Ecto neural progenitor cell (in vitro differentiated cells): ENCODE data around the gene C4A.
"Not testable (repeated sequence)": the region's sequence is repeated elsewhere in the genome, so short reads cannot be mapped to it uniquely, and the experiment has no call there.

Source experiments
- DNase-seq: peaks from one replicate; pipeline ENCODE4 v3.0.0-alpha.2; 2018; ENCODE audit warnings: low spot score

C4A gene

DNA sequence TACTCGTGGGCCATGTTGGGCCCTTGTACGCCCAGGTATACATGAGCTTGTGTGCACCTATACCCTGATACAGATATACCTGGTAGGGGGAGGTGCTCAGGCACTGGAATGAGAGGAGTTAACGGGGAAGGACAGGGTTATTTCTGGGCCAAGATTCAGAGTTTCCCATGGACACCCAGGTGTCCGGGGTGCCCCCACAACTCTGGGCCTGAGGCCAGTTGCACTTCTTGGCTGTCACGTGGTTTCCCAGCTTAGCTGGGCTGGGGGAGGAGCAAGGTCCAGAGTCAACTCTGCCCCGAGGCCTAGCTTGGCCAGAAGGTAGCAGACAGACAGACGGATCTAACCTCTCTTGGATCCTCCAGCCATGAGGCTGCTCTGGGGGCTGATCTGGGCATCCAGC is at the start of gene C4A:
Gene C4A, plus strand, starts transcription at position 314 of the 400 bp plus-strand sequence. Its CDS starts 51 bp downstream, at position 365.
- DNase-seq: not testable (repeated sequence)

GRCh38 chr6:31932137-31932536 is 49.7 kb upstream of the C4A start:
- DNase-seq: not testable (repeated sequence)

DNA sequence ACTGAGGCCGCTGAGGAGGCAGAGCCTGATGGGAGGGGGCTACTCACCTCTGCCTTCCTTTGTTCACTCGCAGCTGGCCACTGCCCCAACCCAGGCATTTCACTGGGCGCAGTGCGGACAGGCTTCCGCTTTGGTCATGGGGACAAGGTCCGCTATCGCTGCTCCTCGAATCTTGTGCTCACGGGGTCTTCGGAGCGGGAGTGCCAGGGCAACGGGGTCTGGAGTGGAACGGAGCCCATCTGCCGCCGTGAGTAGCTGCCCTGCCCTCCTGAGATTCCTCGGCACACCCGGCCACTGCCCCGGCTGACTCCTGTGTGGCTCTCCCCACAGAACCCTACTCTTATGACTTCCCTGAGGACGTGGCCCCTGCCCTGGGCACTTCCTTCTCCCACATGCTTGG is 48.3 kb upstream of the C4A start:
- no peak for DNase-seq

GRCh38 chr6:31935021-31935420 is 46.8 kb upstream of the C4A start:
- no peak for DNase-seq

DNA sequence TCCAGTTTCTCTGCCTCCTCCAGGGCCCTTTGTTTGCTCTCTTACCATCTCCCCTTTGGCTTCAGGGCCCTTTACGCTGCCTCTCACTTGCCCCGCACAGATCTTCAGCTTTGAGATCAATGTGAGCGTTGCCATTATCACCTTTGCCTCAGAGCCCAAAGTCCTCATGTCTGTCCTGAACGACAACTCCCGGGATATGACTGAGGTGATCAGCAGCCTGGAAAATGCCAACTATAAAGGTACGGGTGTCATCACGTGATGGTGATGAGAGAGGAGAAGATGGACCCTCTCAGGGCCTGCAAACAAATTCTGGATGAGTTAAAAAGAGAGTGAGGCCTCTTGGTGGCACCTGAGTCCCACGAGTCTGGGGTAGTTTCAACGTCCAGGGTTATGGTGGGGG is 46.0 kb upstream of the C4A start:
- no peak for DNase-seq

- DNase-seq: no peak
Observed at GRCh38 chr6:31940256-31940664, 41.6 kb upstream of the C4A start.

GRCh38 chr6:31943742-31944141 is 38.1 kb upstream of the C4A start:
- no peak for DNase-seq

DNA sequence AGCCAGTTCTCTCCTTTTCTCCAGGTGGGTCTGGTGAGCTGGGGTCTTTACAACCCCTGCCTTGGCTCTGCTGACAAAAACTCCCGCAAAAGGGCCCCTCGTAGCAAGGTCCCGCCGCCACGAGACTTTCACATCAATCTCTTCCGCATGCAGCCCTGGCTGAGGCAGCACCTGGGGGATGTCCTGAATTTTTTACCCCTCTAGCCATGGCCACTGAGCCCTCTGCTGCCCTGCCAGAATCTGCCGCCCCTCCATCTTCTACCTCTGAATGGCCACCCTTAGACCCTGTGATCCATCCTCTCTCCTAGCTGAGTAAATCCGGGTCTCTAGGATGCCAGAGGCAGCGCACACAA is 36.7 kb upstream of the C4A start:
- DNase-seq: no peak

DNA sequence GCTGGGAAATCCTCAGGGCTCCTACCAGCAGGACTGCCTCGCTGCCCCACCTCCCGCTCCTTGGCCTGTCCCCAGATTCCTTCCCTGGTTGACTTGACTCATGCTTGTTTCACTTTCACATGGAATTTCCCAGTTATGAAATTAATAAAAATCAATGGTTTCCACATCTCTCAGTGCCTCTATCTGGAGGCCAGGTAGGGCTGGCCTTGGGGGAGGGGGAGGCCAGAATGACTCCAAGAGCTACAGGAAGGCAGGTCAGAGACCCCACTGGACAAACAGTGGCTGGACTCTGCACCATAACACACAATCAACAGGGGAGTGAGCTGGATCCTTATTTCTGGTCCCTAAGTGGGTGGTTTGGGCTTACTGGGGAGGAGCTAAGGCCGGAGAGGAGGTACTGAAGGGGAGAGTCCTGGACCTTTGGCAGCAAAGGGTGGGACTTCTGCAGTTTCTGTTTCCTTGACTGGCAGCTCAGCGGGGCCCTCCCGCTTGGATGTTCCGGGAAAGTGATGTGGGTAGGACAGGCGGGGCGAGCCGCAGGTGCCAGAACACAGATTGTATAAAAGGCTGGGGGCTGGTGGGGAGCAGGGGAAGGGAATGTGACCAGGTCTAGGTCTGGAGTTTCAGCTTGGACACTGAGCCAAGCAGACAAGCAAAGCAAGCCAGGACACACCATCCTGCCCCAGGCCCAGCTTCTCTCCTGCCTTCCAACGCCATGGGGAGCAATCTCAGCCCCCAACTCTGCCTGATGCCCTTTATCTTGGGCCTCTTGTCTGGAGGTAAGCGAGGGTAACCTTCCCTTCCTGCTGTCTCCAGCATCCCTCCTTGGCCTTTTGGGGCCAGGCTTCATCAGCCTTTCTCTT is 36.1 kb upstream of the C4A start, which contains the start of gene CFB:
Gene CFB, plus strand, starts transcription at position 589 of the 863 bp plus-strand sequence. Its CDS starts 127 bp downstream, at position 716.
- DNase-seq: no peak

DNA sequence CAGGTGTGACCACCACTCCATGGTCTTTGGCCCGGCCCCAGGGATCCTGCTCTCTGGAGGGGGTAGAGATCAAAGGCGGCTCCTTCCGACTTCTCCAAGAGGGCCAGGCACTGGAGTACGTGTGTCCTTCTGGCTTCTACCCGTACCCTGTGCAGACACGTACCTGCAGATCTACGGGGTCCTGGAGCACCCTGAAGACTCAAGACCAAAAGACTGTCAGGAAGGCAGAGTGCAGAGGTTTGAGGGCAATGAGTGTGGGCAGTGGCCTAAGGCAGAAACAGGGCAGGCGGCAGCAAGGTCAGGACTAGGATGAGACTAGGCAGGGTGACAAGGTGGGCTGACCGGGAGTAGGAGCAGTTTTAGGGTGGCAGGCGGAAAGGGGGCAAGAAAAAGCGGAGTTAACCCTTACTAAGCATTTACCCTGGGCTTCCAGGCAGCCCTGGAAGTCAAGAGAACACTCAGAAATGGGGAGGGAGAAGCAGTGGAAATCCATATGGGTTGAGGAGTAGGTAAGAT is 35.4 kb upstream of the C4A start:
- no peak for DNase-seq

DNA sequence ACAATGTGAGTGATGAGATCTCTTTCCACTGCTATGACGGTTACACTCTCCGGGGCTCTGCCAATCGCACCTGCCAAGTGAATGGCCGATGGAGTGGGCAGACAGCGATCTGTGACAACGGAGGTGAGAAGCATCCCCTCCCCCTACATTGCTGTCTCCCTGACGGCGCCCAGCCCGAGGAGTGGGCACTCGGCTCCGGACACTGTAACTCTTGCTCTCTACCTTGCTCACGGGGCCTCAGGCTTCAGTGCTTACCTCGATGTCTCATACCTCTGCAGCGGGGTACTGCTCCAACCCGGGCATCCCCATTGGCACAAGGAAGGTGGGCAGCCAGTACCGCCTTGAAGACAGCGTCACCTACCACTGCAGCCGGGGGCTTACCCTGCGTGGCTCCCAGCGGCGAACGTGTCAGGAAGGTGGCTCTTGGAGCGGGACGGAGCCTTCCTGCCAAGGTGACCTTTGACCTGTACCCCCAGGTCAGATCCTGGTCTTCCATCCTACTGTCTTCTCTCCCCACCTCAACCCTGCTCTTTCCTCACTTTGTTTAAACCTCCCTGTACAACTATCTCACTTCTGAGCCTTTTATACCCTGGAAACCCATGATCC is 34.7 kb upstream of the C4A start:
- no peak for DNase-seq

GRCh38 chr6:31947864-31948263 is 34.0 kb upstream of the C4A start:
- DNase-seq: no peak

DNA sequence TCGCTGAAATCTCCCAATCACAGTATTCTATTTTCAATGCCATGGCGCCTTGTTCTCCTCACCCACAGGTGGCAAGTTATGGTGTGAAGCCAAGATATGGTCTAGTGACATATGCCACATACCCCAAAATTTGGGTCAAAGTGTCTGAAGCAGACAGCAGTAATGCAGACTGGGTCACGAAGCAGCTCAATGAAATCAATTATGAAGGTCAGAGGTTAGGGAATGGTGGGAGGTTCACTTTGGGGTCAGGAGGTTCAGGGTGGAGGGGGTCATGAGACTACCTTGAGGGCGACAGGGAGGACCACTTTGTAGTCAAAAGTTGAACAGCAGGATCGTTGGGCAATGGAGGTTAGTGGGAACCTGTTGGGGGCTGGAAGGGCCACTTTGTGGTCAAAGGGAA is 33.6 kb upstream of the C4A start:
- DNase-seq: no peak

GRCh38 chr6:31948753-31949413 is 33.0 kb upstream of the C4A start:
- no peak for DNase-seq

- no peak for DNase-seq
Observed at GRCh38 chr6:31949926-31950548, 31.8 kb upstream of the C4A start.

DNA sequence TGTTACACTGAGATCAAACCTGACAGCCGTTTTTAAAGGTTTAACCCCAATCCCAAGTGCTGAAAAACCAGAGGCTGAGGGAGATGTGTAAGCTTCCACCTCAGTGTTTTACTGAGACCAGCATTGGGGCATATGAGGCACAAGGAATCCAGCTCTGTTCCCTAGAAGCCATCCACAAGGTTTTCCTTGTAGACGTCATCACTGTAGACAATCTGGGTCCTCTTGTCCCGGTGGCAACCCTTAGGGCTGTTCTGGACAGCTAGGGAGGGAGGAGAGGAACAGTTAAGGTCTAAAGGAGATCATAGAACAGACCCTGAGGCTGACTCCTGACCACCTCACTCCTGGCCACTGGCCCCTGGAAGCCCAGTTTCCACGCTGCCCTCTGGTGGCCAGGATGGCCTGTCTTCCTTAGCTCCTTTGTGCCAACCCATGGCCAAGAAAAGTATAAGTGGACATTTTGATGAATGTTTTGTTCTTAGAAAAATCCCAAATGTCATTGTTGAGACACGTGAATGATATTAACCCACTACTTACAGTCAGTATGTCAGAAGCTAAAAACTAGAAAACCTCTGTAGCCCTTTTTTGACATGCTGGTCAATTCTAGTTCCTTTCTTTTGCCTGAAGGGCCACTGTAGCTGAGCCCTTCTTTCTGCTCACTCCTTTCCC is 29.6 kb upstream of the C4A start:
- peak; percentile 70 for DNase-seq

- no peak for DNase-seq
Observed at GRCh38 chr6:31952890-31953289, 29.0 kb upstream of the C4A start.

- no peak for DNase-seq
Observed at GRCh38 chr6:31954511-31954910, 27.3 kb upstream of the C4A start.

- DNase-seq: no peak
Observed at GRCh38 chr6:31956796-31957195, 25.1 kb upstream of the C4A start.

- no peak for DNase-seq
Observed at GRCh38 chr6:31958412-31958740, 23.5 kb upstream of the C4A start.

GRCh38 chr6:31958741-31959739 is 22.8 kb upstream of the C4A start, which contains the start of the genes NELFE and SKIC2:
Gene NELFE (minus strand): TSS chr6:31958971. CDS start chr6:31958446, 525 bp downstream.
Gene SKIC2 (plus strand): TSS chr6:31959175. CDS start chr6:31959193, 18 bp downstream.
- DNase-seq: peak; percentile 97
